ENCODE measurements around the gene REL. TPM values are rescaled to one million over a fixed set of nuclear protein-coding genes. Genes with fewer than 3 reads are reported as not detected.
"Not testable (repeated sequence)": the region's sequence is repeated elsewhere in the genome, so short reads cannot be mapped to it uniquely, and the experiment has no call there.

The REL gene
- total RNA-seq, 2 experiments from 2014 or later, result 18.4 to 22.3 TPM

- DNase-seq, result no peak
- POLR2A ChIA-PET, result no interaction called here
- Mint-ChIP-seq H3K27ac (no peak overlapping the region), H3K4me1 (peaks cover 1% of the 10 kb centered on the region), H3K4me3 (no peak overlapping the region), H3K27me3 (no peaks in the 10 kb centered on the region), H3K36me3 (ENCODE audit: low read depth) (peaks cover 37% of the 10 kb centered on the region), H3K9me3 (no peaks in the 10 kb centered on the region)
- CTCF ChIA-PET, result no interaction called here
These were observed 18.0 kb downstream of the REL start for GRCh38 chr2:60899230-60899891.

GRCh38 chr2:60899892-60900249 lies 18.5 kb downstream of the REL start:
- DNase-seq, result no peak
- CTCF ChIA-PET, result no interaction called here
- H3K4me3 Mint-ChIP-seq, result no peak overlapping the region
- H3K27ac Mint-ChIP-seq, result no peak overlapping the region
- no peaks in the 10 kb centered on the region for H3K27me3 Mint-ChIP-seq
- POLR2A ChIA-PET, result no interaction called here
- peaks cover 36% of the 10 kb centered on the region for H3K36me3 Mint-ChIP-seq (ENCODE audit: low read depth)
- peaks cover 1% of the 10 kb centered on the region for H3K4me1 Mint-ChIP-seq
- no peaks in the 10 kb centered on the region for H3K9me3 Mint-ChIP-seq

- H3K27me3 Mint-ChIP-seq, DNase-seq, H3K4me3 Mint-ChIP-seq, POLR2A ChIA-PET, H3K9me3 Mint-ChIP-seq, H3K4me1 Mint-ChIP-seq, H3K27ac Mint-ChIP-seq: not testable (repeated sequence)
- H3K36me3 Mint-ChIP-seq (ENCODE audit: low read depth), result peaks cover 39% of the 10 kb centered on the region
- CTCF ChIA-PET, result interaction anchor here (1.0 kb wide), 1 partner anchor 12 kb away, joined by 3 read pairs; no protein-coding TSS in a partner anchor
These were observed 19.9 kb downstream of the REL start for GRCh38 chr2:60901296-60901695.

- H3K27me3 Mint-ChIP-seq, DNase-seq, H3K4me1 Mint-ChIP-seq, POLR2A ChIA-PET, H3K9me3 Mint-ChIP-seq, H3K27ac Mint-ChIP-seq, H3K4me3 Mint-ChIP-seq: not testable (repeated sequence)
- CTCF ChIA-PET, result interaction anchor here (1.4 kb wide), 1 partner anchor 10 kb away, joined by 3 read pairs; no protein-coding TSS in a partner anchor
- H3K36me3 Mint-ChIP-seq (ENCODE audit: low read depth), result peaks cover 28% of the 10 kb centered on the region
These were observed 24.5 kb downstream of the REL start for GRCh38 chr2:60905867-60906266.

GRCh38 chr2:60906395-60906794 lies 25.0 kb downstream of the REL start:
- H3K27ac Mint-ChIP-seq, result peak overlapping the region; percentile 2
- CTCF ChIA-PET, result interaction anchor here (0.6 to 1.4 kb wide), 2 partner anchors 9 to 97 kb away, joined by 3 read pairs; no protein-coding TSS in a partner anchor

GRCh38 chr2:60907329-60907728 lies 26.0 kb downstream of the REL start:
- no peak overlapping the region for H3K4me3 Mint-ChIP-seq
- H3K36me3 Mint-ChIP-seq (ENCODE audit: low read depth), result peaks cover 26% of the 10 kb centered on the region
- ChIA-PET POLR2A (no interaction called here), CTCF (interaction anchor here (0.6 to 1.4 kb wide), 2 partner anchors 8 to 92 kb away, joined by 3 read pairs; no protein-coding TSS in a partner anchor)
- no peaks in the 10 kb centered on the region for H3K9me3 Mint-ChIP-seq
- peaks cover 3% of the 10 kb centered on the region for H3K4me1 Mint-ChIP-seq
- no peak overlapping the region for H3K27ac Mint-ChIP-seq
- no peak for DNase-seq
- no peaks in the 10 kb centered on the region for H3K27me3 Mint-ChIP-seq

More at GRCh38 chr2:60906395-60906794, 25.0 kb downstream of the REL start:
- Mint-ChIP-seq H3K27me3 (no peaks in the 10 kb centered on the region), H3K36me3 (ENCODE audit: low read depth) (peaks cover 27% of the 10 kb centered on the region), H3K4me1 (peaks cover 3% of the 10 kb centered on the region), H3K9me3 (no peaks in the 10 kb centered on the region), H3K4me3 (no peak overlapping the region)
- DNase-seq, result no peak
- POLR2A ChIA-PET, result no interaction called here

- H3K27ac Mint-ChIP-seq, result no peak overlapping the region
- H3K4me1 Mint-ChIP-seq, result peaks cover 12% of the 10 kb centered on the region
- peaks cover 3% of the 10 kb centered on the region for H3K9me3 Mint-ChIP-seq
- ChIA-PET CTCF (no interaction called here), POLR2A (no interaction called here)
- no peak for DNase-seq
- H3K27me3 Mint-ChIP-seq, result no peaks in the 10 kb centered on the region
- no peak overlapping the region for H3K4me3 Mint-ChIP-seq
- peaks cover 40% of the 10 kb centered on the region for H3K36me3 Mint-ChIP-seq (ENCODE audit: low read depth)
These were observed 44.8 kb downstream of the REL start for GRCh38 chr2:60925994-60926740.

GRCh38 chr2:60926741-60927552 lies 45.6 kb downstream of the REL start:
- no peak overlapping the region for H3K27ac Mint-ChIP-seq
- POLR2A ChIA-PET, result no interaction called here
- no peak for DNase-seq
- peaks cover 3% of the 10 kb centered on the region for H3K9me3 Mint-ChIP-seq
- no peak overlapping the region for H3K4me3 Mint-ChIP-seq
- peaks cover 12% of the 10 kb centered on the region for H3K4me1 Mint-ChIP-seq
- H3K36me3 Mint-ChIP-seq (ENCODE audit: low read depth), result peaks cover 40% of the 10 kb centered on the region
- CTCF ChIA-PET, result no interaction called here
- H3K27me3 Mint-ChIP-seq, result no peaks in the 10 kb centered on the region

- not testable (repeated sequence) for H3K9me3 Mint-ChIP-seq, H3K4me3 Mint-ChIP-seq, H3K27me3 Mint-ChIP-seq, H3K27ac Mint-ChIP-seq, DNase-seq, H3K4me1 Mint-ChIP-seq
- ChIA-PET POLR2A (interaction anchor here (0.5 kb wide), 1 partner anchor 59 kb away, joined by 6 read pairs; no protein-coding TSS in a partner anchor), CTCF (interaction anchor here (0.9 kb wide), 1 partner anchor 14 kb away, joined by 3 read pairs; no protein-coding TSS in a partner anchor)
- peaks cover 39% of the 10 kb centered on the region for H3K36me3 Mint-ChIP-seq (ENCODE audit: low read depth)
These were observed 50.7 kb downstream of the REL start for GRCh38 chr2:60932061-60932460.

- H3K9me3 Mint-ChIP-seq, result peaks cover 2% of the 10 kb centered on the region
- no peak overlapping the region for H3K4me3 Mint-ChIP-seq
- H3K36me3 Mint-ChIP-seq (ENCODE audit: low read depth), result peaks cover 38% of the 10 kb centered on the region
- ChIA-PET CTCF (no interaction called here), POLR2A (no interaction called here)
- H3K4me1 Mint-ChIP-seq, result peaks cover 6% of the 10 kb centered on the region
- H3K27me3 Mint-ChIP-seq, result no peaks in the 10 kb centered on the region
- DNase-seq, result no peak
- H3K27ac Mint-ChIP-seq, result no peak overlapping the region
These were observed 51.6 kb downstream of the REL start for GRCh38 chr2:60932954-60933353.

GRCh38 chr2:60934165-60934722 lies 52.9 kb downstream of the REL start:
- peaks cover 44% of the 10 kb centered on the region for H3K36me3 Mint-ChIP-seq (ENCODE audit: low read depth)
- POLR2A ChIA-PET, result interaction anchor here (0.7 kb wide), 1 partner anchor 19 kb away, joined by 3 read pairs; no protein-coding TSS in a partner anchor
- H3K27ac Mint-ChIP-seq, result no peak overlapping the region
- no peaks in the 10 kb centered on the region for H3K27me3 Mint-ChIP-seq
- H3K4me1 Mint-ChIP-seq, result peaks cover 10% of the 10 kb centered on the region
- H3K4me3 Mint-ChIP-seq, result no peak overlapping the region
- DNase-seq, result no peak
- peaks cover 2% of the 10 kb centered on the region for H3K9me3 Mint-ChIP-seq
- CTCF ChIA-PET, result interaction anchor here (1.2 kb wide), 1 partner anchor 25 kb away, joined by 3 read pairs; no protein-coding TSS in a partner anchor

- Mint-ChIP-seq H3K27ac (no peak overlapping the region), H3K4me3 (no peak overlapping the region), H3K4me1 (peaks cover 14% of the 10 kb centered on the region), H3K36me3 (ENCODE audit: low read depth) (peaks cover 46% of the 10 kb centered on the region), H3K27me3 (no peaks in the 10 kb centered on the region), H3K9me3 (peaks cover 2% of the 10 kb centered on the region)
- no peak for DNase-seq
- ChIA-PET POLR2A (no interaction called here), CTCF (interaction anchor here (1.0 to 1.8 kb wide), 3 partner anchors 22 to 104 kb away, joined by 3 to 8 read pairs (median 3); no protein-coding TSS in a partner anchor)
These were observed 55.4 kb downstream of the REL start for GRCh38 chr2:60936757-60937156.
